Pancreas (tissue), 10 donors: ENCODE data around the gene CDKAL1. TPM values are rescaled to one million over a fixed set of nuclear protein-coding genes. Genes with fewer than 3 reads are reported as not detected.
"Not testable (repeated sequence)": the region's sequence is repeated elsewhere in the genome, so short reads cannot be mapped to it uniquely, and the experiment has no call there.

ENCODE experiments used
- ATAC-seq, 4 donors: fragments of 200-7000 bp; cut with Tn5 transposase; one replicate each; pipeline versions ENCODE4 v1.8.0 to v1.9.1; 2020; ENCODE audit warnings: mild to moderate bottlenecking in 4 of 4, moderate library complexity in 4 of 4
- DNase-seq, 6 donors: peaks; one replicate each; pipeline ENCODE4 v3.0.0-alpha.2; 2020
- FAIRE-seq: peaks from 2 replicates; lab custom pipeline; 2012; peaks lifted over from hg19 to GRCh38; lab: Jason Lieb, UNC
- H3K27ac ChIP-seq, 4 donors: fragments of 200-600 bp; sonication (generic); 1 replicate in 3 of 4; 2 replicates in 1 of 4; pipeline versions ENCODE4 v1.5.0 to v1.8.0; 2020
- H3K27me3 ChIP-seq, 4 donors: fragments of 200-600 bp; one replicate each; pipeline ENCODE4 v1.8.0; 2021
- H3K36me3 ChIP-seq, 3 donors: fragments of 200-600 bp; sonication (generic) in 1 of 3; one replicate each; pipeline versions ENCODE4 v1.5.0 to v1.8.0; 2020 to 2021
- H3K4me1 ChIP-seq, 3 donors: fragments of 200-600 bp; one replicate each; pipeline ENCODE4 v1.8.0; 2021
- H3K4me3 ChIP-seq, 4 donors: fragments of 200-600 bp; sonication (generic) in 2 of 4; one replicate each; pipeline versions ENCODE4 v1.5.0 to v1.8.0; 2020 to 2021
- H3K9me3 ChIP-seq, 4 donors: fragments of 200-600 bp; one replicate each; pipeline ENCODE4 v1.8.0; 2021
- WGBS, 2 donors: extraction: QIAGEN DNeasy Blood & Tissue Kit; methylation state at CpG; one replicate each; pipeline ENCODE4 v1.1.7; 2013; 5-methylcytosine and 5-hydroxymethylcytosine counted together
- intact Hi-C, 3 donors: fragments of 100-400 bp; cut with DNase I; formaldehyde crosslinking; loops; one replicate each; pipeline versions ENCODE4 v1.11.1 to v1.14.2; 2022
- polyA plus RNA-seq, 2 donors: library from polyadenylated mRNA; stranded (reverse); fragments of 200-250 nt; gene quantifications; one replicate each; pipeline ENCODE4 v1.2.3, GENCODE V29; 2013
- total RNA-seq, 6 donors: library from RNA; stranded (reverse); fragmentation: NEBNext Ultra II Directional in 4 of 6; extraction: Animal tissue kit (Norgen Biotek cat#: 25700) in 4 of 6; gene quantifications; one replicate each; pipeline versions ENCODE4 v1.2.1 to v1.2.4, GENCODE V29; 2021 to 2023
- TF ChIP-seq, protein P1 (sequence below), 4 donors: fragments of 200-600 bp; sonication (generic) in 3 of 4; IDR thresholded peaks; one replicate each; pipeline versions ENCODE4 v1.5.0 to v1.8.0; 2021; ENCODE audit warnings: antibody characterized with exemption in 4 of 4
- donor health status: healthy with polysubstance abuse.
- donor health status: DM: no; HTN: no; CAD: no; lungs with moderate emphysema.
- donor health status: DM: no; HTN: no; CAD: no.
- donor health status: control.
- donor health status: control.
- donor health status: Bipolar disorder and iron deficiency.
- donor health status: DM: yes; HTN: yes; CAD: no.
- donor health status: DM: no; HTN: no; CAD: no.
- donor health status: DM: no; HTN: no; CAD: no.
- donor health status: DM: yes; HTN: yes; CAD: no.

CDKAL1 gene
- total and polyA plus RNA-seq, 8 donors, result 3.3 to 11.7 (median 8.2) TPM

DNA sequence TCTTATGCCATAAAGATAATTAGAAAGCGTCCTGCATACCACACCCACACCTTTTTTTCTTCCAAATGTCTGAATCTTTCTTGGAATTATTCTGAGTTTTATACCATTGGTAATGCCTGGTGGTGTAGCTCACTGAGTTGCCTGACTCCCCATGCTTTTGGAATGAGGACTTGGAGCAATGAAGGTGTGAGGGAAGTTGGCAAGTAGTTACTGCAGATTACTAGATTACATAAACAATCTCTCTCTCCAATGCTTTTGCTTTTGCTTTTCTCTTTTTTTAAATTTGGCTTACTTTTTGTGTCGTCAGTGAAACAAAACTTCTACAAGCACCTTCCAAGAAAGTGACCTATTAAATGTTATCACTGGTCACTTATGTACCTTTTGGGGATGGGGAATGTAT lies 653.2 kb downstream of the CDKAL1 start:
- H3K4me3 ChIP-seq, result no peak overlapping the region
- intact Hi-C loops, result no loop called here
- FAIRE-seq, result no peak
- no peak for ATAC-seq
- TF ChIP-seq, protein P1, sequence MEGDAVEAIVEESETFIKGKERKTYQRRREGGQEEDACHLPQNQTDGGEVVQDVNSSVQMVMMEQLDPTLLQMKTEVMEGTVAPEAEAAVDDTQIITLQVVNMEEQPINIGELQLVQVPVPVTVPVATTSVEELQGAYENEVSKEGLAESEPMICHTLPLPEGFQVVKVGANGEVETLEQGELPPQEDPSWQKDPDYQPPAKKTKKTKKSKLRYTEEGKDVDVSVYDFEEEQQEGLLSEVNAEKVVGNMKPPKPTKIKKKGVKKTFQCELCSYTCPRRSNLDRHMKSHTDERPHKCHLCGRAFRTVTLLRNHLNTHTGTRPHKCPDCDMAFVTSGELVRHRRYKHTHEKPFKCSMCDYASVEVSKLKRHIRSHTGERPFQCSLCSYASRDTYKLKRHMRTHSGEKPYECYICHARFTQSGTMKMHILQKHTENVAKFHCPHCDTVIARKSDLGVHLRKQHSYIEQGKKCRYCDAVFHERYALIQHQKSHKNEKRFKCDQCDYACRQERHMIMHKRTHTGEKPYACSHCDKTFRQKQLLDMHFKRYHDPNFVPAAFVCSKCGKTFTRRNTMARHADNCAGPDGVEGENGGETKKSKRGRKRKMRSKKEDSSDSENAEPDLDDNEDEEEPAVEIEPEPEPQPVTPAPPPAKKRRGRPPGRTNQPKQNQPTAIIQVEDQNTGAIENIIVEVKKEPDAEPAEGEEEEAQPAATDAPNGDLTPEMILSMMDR (IDR thresholded peaks at IDR 0.05), result no peak
- no peak for DNase-seq
- H3K27ac ChIP-seq, result no peak overlapping the region
- no peaks in the 10 kb centered on the region for H3K9me3 ChIP-seq
- WGBS, 2 donors, result 83 to 98% methylated on average over 2 of the region's 2 CpGs
- H3K36me3 ChIP-seq, result no peaks in the 10 kb centered on the region
- no peaks in the 10 kb centered on the region for H3K27me3 ChIP-seq
- H3K4me1 ChIP-seq, result no peaks in the 10 kb centered on the region

DNA sequence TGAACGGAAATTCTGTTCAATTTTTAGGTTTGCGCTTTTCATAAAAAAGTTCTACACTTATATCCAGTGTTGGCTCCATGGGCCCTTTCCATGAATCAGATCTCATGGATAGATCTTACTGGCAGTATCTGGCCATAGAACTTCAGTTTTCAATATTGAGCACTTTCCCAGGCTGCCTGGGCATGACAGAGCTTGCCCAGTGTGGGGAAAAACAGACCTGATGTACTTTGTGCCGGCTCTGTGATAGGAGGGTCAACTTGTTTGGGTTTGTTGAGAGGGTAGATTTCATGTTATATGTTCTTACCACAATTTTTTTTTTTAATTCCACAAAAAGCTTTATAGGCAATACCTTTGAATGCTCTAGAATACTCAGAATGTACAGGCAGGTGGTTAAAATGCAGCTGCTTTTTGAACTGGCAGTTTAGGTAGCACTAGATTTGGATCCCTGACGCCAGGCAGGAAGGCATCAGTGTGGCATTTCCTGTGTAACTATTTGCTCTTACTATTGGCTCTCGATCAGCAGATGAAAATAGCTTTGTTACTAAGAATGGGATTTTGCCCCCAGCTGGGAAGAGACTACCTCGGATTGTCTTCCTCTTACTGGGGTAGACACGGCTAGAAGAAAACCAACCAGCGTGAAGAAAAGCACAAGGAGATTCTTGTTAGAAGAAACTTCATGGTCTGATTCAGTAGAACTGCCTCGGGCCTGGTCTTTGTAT lies 654.4 kb downstream of the CDKAL1 start:
- no peaks in the 10 kb centered on the region for H3K36me3 ChIP-seq
- no peaks in the 10 kb centered on the region for H3K9me3 ChIP-seq
- intact Hi-C loops, result no loop called here
- WGBS, 2 donors, result 84 to 90% methylated on average over 9 of the region's 9 CpGs
- H3K4me1 ChIP-seq, result no peaks in the 10 kb centered on the region
- no peak for DNase-seq
- no peaks in the 10 kb centered on the region for H3K27me3 ChIP-seq
- no peak for FAIRE-seq
- H3K4me3 ChIP-seq, result no peak overlapping the region
- no peak for ATAC-seq
- no peak overlapping the region for H3K27ac ChIP-seq
- TF ChIP-seq, protein P1 (IDR thresholded peaks at IDR 0.05), result no peak

DNA sequence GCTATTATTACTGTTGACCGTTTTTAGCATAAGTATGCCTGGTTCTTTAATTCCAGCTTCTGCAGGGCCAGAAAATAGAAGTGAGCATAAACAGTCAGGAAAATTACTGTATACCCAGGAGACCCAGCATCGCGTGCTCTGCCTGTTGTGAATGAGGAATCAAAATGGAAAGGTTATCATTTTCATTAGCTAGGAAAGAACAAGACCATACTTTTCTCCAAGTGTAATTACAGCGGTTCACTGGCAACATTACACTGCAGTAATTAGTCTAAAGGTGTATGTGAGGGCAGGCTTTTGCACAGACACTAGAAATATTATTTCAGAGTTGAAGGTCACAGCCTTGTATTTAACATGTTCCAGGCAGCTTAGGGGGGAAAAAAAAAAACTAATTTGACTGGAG lies 655.5 kb downstream of the CDKAL1 start:
- no peak overlapping the region for H3K27ac ChIP-seq
- 84 to 86% methylated on average over 4 of the region's 4 CpGs for WGBS, 2 donors
- H3K27me3 ChIP-seq, result no peaks in the 10 kb centered on the region
- H3K36me3 ChIP-seq, result no peaks in the 10 kb centered on the region
- FAIRE-seq, result no peak
- intact Hi-C loops, result no loop called here
- H3K9me3 ChIP-seq, result no peaks in the 10 kb centered on the region
- no peaks in the 10 kb centered on the region for H3K4me1 ChIP-seq
- DNase-seq, result no peak
- H3K4me3 ChIP-seq, result no peak overlapping the region
- no peak for ATAC-seq
- TF ChIP-seq, protein P1 (IDR thresholded peaks at IDR 0.05), result no peak

DNA sequence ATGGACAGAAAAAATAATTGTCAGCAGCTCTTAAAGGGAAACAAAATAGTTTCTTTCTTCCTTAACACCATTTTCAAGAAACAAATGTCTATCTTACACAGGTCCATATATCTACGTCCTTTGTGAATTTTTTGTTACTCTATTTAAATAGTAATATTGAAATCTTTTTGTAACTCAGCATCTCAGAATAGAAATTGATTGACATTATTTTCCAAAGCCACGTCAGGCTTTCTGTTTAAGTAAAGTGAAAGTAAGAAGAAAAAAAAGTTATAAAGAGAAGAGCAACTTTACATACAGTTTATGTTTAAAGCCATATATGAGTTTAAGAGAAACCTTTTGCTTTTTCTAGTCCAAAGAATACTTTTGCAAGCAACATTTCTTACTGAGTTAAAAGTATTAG lies 656.4 kb downstream of the CDKAL1 start:
- 83 to 86% methylated on average over 2 of the region's 2 CpGs for WGBS, 2 donors
- no peaks in the 10 kb centered on the region for H3K9me3 ChIP-seq
- H3K36me3 ChIP-seq, result no peaks in the 10 kb centered on the region
- intact Hi-C loops, result no loop called here
- TF ChIP-seq, protein P1 (IDR thresholded peaks at IDR 0.05), result no peak
- ATAC-seq (no peak), DNase-seq (no peak), FAIRE-seq (no peak)
- no peaks in the 10 kb centered on the region for H3K4me1 ChIP-seq
- no peak overlapping the region for H3K27ac ChIP-seq
- no peaks in the 10 kb centered on the region for H3K27me3 ChIP-seq
- H3K4me3 ChIP-seq, result no peak overlapping the region

DNA sequence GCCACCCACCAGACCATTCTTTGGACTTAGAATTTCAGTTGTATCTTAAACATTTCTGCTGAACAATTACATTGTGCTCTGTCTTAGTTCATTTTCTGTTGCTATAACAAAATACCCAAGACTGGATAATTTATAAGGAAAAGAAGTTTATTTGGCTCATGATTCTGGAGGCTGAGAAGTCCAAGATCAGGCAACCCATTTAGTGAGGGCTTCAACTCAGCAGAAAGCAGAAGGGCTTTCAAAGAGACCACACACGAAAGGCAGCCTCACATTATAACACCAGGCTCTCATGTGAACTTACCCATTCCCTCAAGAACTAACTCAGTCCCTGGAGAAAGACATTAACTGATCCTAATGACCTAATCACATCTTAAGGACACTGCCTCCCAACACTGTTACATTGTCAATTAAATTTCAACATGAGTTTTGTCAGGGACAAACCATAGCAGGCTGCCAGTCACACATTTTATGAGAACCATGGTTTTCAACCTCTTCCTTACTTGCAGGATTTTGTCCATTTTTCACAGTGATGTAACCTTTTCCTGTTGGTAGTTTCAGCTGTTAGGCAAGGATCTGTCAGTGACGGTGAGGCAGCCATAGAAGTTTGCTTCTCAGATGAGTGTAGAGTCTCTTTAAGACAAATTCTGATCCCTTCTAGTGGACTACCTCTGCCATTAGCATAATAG lies 659.7 kb downstream of the CDKAL1 start:
- Histone ChIP-seq H3K4me1 (no peaks in the 10 kb centered on the region), H3K4me3 (no peak overlapping the region), H3K27ac (no peak overlapping the region), H3K27me3 (no peaks in the 10 kb centered on the region), H3K36me3 (no peaks in the 10 kb centered on the region), H3K9me3 (no peaks in the 10 kb centered on the region)
- intact Hi-C loops, result no loop called here
- WGBS, 2 donors, result 91 to 94% methylated on average over 2 of the region's 2 CpGs
- no peak for DNase-seq
- no peak for FAIRE-seq
- no peak for ATAC-seq
- TF ChIP-seq, protein P1 (IDR thresholded peaks at IDR 0.05), result no peak

DNA sequence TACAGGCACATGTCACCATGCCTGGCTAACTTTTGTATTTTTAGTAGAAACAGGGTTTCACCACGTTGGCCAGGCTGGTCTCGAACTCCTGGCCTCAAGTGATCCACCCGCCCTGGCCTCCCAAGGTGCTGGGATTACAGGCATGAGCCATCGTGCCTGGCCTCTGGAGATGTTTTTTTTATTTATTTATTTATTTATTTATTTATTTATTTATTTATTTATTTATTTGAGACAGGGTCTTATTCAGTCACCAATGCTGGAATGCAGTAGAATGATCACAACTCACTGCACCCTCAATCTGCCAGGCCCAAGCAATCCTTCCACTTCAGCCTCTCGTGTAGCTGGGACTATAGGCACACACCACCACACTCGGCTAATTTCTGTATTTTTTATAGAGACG lies 661.0 kb downstream of the CDKAL1 start:
- H3K36me3 ChIP-seq, H3K4me1 ChIP-seq, H3K27me3 ChIP-seq, H3K27ac ChIP-seq, FAIRE-seq, H3K9me3 ChIP-seq, intact Hi-C loops, H3K4me3 ChIP-seq, DNase-seq, ATAC-seq: not testable (repeated sequence)
- WGBS, 2 donors, result 96 to 97% methylated on average over 7 of the region's 7 CpGs
